ENCODE measurements around the gene SLC44A5.

Gene SLC44A5

DNA sequence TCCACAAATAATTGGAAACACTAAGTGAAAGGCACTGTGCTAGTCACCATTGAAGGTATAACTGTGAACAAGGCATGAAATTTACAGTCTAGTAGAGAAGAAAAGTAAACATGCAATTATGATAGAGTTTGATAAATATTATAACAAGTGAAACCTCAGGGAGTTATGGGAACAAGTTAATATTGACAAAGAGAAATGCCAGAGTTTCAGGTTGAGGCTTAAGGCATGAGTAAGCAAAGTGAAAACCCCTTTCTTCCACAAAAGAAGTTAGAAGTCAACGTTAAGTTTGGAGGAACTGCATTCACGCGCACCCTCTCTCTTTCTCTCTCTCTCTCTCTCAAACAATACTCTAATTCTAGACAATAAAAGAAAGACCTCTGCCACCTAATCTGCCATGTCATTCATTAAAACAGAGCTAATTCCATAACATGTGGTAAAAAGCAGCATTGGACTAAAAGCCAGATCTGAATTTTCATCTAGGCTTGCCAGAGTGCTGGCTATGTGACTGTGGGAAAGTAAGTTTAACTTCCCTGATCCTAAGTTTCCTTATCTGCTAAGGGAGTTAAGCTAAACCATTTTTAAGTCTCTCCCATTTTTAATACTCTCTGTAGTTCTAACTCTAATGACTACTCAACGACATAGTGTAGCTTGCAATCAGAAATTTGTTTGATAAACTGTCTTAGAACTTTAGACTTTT is 22.0 kb downstream of the SLC44A5 start:
- no peak for DNase-seq (ENCODE audit: low read depth, low spot score)

DNA sequence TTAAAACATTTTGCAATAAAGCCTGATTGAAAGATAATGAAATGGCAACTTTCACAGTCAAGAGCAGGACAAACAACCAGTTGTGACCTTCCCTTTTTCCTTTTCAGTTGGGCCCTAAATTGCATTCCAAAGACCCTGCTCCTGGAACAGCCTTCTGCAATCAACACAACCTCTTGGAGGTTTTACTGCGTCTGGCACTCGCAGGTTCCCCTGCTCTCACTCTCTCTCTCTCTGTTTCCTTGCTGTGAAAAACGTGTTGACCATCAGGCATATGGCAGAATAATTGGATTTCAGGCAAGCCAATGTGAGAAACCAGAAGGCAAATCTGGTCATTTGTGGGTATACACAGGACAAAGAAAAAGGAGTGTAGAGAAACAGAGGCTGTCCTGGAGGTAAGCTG is 23.2 kb downstream of the SLC44A5 start:
- DNase-seq (ENCODE audit: low read depth, low spot score): no peak

DNA sequence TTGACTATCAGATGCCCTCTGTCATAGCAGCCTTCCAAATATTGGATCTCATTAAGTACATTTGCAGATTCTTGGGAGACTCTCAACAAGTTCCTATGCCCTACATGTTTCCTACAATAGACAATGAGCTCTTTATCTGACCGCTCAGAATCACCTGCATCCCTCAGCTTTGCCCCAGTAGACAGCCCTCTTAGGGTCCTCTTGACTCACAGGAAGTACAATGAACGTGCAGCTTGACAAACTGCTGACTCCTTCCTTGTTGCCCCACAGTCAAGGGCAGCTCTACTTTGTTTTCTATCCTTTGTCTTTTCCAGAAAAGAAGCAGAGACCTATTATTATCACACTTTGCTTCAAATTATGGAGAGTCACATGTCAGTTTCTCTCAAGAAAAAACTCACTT is 27.6 kb downstream of the SLC44A5 start:
- no peak for DNase-seq (ENCODE audit: low read depth, low spot score)

DNA sequence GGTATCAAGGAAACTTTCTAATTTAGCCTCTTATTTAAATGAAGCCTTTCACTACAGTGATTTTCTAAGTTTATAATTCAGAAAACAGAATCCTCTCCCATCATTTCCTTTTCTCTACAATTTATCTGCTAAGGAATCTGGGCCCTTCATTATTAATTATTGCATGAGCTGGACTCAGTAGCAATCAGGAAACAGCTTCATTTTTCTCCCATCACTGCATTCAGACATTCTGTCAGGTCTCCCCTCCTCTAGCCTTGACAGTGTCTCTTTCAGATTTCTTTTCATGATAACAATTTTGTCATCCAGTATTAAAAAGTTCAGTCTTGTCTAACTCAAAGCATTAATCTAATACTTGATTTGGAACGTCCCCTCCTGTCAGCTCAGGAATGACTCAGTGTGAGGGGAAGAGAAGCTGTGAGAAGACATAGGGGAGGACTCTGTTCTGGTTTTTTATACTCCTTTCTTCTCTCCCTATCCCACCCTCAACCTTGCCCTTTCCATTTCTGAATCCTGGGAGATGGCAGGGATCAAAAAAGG is 28.1 kb downstream of the SLC44A5 start:
- no peak for DNase-seq (ENCODE audit: low read depth, low spot score)

DNA sequence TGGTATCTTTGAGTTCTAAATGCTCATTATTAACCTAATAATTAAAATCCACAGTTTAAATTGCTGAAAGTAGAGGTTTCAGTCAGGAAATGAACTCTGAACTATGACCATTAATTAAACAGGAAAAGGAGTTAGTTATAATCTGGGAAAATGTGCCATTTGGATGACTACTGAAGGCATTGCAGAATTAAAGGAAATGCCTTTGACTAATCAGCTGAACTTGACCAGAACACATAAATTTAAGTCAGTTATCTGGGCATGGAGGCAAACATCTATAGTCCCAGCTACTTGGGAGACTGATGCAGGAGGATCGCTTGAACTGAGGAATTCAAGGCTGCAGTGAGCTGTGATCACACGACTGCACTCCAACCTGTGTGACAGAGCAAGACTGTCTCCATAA is 31.9 kb downstream of the SLC44A5 start:
- no peak for DNase-seq (ENCODE audit: low read depth, low spot score)

DNA sequence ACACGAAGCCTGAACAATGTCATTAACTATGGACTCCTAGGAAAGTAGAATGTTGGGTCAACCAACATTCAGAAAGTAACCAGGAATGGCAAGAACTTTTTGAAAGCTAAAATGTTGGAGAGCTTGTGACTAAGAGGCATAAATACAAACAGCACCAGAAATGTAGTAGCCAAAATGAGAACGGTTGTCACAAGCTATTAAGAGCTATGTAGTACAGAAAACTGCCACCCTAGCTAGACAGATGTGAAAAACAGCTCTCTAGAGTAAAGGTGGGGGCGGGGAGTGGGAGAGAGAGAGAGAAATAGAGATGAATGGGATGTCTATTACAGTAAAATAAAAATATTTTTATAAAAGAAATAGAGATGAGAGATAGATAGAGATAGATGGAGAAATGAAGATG is 35.1 kb downstream of the SLC44A5 start:
- no peak for DNase-seq (ENCODE audit: low read depth, low spot score)

DNA sequence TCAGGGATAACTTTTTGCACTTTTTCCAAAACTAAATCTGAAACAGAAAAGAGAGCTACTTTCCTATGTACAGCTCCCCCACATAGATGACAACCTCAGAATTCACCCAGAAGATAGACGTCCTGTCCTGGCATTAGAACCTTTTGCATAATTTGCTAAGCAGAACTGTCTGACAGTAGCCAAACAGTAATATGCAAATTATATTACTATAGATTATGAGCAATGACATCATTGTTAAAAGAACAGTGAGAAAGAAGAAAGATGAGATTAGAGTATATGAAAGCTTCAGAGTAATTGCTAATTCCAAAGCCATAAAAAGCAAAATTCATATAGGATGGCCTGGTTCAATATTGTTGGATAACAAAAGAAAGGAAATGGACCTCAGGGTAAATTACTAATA is 43.7 kb downstream of the SLC44A5 start:
- no peak for DNase-seq (ENCODE audit: low read depth, low spot score)

DNA sequence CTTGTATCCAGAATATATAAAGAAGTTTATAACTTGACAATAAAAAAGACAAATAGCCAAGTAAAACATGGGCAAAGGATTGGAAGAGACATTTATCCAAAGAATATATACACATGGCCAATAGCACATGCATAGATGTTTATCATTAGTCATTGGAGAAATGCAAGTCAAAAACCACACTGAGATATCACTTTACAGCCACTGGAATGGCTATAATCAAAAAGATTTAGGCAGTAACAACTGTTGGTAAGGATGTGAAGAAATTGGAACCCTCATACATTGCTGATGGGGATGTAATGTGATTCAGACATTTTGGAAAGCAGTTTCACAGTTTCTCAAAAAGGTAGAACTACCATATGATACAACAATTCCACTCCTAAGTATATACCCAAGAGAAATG is 51.1 kb downstream of the SLC44A5 start:
- no peak for DNase-seq (ENCODE audit: low read depth, low spot score)

DNA sequence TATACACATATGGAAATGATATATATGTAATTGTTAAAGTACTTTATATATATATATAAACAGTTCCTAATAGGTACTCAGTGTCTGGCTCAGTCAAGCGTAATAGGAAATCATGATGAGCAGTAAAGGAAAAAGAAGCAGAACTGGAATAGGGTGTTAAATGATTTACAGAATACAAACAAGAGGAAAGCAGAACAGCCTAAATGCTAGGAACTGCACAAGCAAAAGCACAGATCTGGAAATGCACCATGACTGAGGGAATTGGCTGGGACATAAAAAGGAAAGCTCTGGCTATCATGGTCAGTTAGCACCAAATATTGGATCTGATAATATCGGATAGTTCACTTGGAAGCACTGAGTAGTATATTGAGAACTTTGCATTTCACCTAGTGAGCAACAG is 51.8 kb downstream of the SLC44A5 start:
- DNase-seq (ENCODE audit: low read depth, low spot score): no peak

DNA sequence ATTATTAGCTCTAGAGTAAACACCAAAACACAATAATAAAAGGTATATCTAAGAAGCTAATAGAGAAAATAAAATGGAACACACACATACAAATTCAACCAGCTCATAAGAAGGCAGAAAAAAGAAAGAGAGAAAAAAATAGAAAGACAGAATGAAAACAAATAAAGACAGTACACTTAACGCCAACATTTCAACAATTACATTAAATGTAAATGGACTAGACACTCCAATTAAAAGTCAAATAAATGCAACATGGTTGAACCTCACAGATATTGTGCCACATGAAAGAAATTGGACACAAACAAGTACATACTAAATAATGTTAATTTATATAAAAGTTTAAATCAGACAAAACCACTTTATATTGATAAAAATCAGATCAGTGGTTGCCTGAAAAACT is 56.0 kb downstream of the SLC44A5 start:
- DNase-seq (ENCODE audit: low read depth, low spot score): no peak

DNA sequence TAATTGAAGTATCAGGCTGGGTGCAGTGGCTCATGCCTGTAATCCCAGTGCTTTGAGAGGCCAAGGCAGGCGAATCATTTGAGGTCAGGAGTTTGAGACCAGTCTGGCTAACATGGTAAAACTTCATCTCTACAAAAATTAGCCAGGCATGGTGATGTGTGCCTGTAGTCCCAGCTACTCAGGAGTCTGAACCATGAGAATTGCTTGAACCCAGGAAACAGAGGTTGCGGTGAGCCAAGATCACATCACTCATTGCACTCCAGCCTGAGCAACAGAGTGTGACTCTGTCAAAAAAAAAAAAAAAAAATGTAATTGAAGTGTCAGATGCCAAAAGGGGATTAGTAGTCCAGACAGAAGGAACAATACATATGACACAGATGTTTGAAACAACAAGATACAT is 56.7 kb downstream of the SLC44A5 start:
- DNase-seq (ENCODE audit: low read depth, low spot score): no peak

DNA sequence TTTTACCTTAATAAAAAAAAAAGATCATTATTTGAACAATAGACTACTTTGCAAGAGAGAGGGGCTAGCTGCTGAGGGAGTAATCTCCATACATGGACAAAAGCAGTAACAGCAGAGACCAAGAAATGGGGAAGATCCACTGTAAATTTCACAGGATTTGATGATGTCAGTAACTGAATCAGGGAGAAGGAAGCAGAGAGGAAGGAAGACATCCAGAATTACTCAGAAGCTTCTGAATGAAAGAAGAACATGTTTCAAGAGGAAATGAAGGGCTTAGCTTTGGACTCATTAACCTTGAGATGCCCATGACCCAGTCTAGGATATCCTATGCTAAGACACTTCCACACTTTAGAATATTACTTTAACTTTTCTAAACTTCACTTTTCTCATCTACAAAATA is 60.4 kb downstream of the SLC44A5 start:
- no peak for DNase-seq (ENCODE audit: low read depth, low spot score)

DNA sequence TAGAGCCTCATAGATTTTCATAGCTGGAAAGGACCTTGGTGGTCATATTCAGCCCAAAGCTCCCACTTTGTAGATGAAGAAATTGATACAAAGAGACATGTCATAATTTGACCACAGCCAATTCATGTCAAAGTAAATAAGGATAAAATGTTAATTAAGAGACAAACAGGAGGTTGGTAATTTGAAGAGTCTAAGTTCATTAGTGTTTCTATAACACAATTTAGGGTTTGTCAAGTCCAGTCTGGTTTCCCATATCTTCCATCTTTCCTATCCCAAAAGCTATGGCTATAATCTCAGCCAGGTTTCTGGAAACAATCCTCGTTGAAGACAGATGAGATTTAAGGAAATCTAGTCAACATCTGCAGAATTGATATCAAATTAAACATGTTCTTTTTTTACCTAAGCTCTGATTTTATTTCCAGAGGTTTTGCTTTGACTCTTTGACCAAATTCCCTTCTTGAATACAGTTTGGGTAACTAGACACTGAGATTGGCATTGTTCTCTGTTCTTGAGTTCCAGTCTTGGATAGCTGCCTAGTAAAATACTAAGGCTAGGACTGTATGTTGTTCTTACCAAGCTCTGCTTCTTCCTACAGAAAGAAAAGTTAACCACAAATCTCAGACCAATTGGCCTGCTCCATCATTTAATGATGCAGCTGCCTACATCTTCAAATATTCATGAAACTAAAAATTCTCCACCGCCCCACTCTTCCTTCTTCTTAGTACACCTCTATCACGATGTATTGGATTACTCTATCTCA is 62.0 kb downstream of the SLC44A5 start:
- DNase-seq (ENCODE audit: low read depth, low spot score): no peak

DNA sequence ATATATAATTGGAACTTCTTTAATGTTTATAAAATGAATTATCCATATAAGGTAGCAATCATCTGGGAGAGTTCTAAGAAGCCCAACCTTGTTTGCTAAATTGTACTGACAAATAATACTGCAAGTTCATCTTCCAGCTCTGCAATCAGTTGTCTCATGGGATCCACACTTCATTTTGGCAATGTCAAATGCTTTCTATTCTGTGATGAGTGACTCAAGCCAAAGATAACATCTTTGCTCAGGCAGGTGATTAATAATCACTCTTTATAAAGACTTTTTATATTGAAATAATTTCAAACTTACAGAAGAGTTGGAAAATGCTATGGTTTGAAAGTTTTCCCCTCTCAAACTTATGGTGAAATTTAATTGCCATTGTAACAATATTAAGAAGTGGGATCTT is 67.2 kb downstream of the SLC44A5 start:
- no peak for DNase-seq (ENCODE audit: low read depth, low spot score)

DNA sequence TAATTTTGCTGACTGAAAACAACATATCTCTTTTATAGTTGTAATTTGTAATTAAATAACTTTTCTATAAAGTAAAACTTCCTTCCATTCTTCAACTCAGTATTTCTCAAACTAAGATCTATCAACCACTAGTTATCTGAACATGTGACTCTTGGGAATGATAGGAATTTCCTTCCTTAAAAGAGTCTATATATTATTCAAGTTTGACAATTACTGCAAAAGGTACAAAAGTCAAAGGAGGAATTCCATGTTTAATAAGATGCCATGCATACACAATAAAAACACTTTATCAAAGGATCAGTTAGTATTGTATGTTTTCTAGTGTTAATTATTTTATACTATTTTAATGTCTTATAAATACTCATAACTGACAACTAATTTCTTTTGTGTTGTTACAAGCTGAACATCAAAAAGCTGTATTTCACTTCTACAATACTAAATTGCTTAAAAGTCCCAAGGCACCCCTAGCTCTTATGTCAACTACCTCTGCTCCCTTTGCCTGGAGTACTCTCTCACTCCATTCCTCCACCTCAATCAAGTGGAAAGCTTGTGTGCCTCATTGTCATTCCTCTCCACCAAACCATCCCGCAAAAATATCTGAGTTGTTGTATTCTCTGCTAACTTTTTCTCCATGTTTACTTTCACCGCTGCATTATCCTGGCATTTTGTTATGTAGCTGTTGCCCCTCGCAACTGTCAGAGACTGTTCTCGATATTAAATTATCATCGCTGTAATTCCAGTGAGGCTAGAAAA is 67.9 kb downstream of the SLC44A5 start:
- no peak for DNase-seq (ENCODE audit: low read depth, low spot score)

DNA sequence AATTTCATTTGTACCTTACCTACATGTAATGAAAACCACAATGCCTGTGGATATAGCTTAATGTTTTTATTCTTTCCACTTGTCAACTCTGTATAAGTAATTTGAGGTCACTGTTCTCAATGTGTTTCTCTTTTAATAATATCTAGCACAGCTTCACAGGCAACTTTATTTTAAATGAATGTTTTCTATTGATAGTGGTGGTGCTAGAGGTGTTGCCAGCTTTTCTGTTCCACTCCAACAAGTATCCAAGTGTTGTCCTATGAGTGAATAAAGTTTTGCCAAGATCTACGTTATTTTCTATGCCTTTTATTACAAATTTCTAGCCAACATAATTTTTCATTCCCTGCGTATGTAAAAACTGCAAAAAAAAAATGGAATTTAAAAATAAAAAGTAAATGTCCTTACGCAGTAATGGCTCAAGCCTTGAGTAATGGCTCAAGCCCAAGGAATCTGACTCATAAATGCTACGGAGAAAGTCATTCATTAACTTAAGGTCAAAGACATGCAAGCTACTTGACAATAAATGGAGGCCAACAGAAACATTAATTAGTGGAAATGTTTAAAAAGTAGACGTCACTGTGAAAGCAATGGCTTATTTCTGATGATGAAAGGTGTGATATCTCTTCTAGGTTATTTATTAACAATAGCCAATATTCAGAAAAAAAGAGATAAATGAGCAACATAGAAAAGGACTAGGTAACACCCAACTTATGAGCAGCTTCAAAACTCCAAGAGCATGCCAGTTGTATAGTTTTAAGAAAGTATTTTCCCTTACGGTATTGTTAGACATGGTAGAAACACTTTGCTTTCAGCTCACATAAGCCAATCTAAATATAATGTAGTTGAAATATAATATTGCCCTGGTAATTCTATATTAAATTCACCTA is 71.4 kb downstream of the SLC44A5 start:
- no peak for DNase-seq (ENCODE audit: low read depth, low spot score)

DNA sequence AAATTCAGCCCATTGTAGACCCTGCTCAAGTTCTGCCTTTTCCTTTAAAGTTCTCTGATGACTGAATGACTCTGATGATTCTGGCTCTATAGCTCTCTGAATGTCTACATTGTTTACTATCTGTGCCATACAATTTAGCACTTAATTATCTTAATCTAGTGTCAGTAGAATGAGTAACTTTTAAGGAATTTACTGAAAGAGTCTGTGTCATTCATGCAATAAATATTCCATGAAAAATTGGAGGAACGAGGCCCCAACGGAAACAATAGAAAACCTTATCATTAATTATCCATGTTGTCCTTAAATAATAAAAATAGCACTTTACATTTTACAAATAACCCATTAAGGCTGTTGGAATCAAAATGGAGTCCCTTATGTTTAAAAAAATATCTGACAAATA is 77.8 kb downstream of the SLC44A5 start:
- DNase-seq (ENCODE audit: low read depth, low spot score): no peak

DNA sequence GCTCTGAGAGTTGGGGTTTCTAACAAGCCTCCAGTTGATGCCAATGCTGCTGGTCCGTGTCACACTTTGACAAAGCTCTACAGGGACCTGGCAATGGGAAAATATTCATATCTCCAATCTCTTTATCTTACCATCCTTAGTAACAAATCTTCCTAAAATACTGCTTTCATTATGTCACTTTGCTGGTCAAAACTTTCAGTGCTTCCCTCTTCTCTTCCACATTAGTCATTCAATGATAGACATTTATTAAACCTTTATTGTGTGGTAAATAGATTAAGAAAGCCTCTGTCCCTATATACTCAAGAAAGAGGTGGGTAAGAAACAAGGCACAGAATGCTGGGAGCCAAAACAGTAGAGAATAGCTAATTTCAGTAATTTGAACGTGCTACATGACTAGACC is 79.3 kb downstream of the SLC44A5 start:
- no peak for DNase-seq (ENCODE audit: low read depth, low spot score)

DNA sequence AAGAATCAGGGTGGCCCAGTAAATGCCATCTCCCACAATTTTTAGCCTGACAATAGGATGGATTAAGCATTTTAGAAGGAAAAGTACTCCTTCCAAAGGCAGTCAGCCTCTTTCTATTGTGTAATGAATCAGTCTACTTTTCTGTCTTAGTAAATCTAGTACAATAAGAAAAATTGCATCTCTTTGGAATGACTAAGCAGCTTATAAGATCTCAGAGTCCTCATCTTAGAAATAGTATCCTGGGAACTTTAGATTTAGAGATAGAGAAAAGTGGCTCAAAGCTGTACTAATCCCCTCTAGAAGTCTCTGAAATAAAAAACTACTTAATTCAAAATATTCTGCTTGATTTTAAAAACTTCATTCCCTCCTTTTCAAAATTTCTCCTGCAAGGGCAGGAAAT is 81.4 kb downstream of the SLC44A5 start:
- no peak for DNase-seq (ENCODE audit: low read depth, low spot score)

DNA sequence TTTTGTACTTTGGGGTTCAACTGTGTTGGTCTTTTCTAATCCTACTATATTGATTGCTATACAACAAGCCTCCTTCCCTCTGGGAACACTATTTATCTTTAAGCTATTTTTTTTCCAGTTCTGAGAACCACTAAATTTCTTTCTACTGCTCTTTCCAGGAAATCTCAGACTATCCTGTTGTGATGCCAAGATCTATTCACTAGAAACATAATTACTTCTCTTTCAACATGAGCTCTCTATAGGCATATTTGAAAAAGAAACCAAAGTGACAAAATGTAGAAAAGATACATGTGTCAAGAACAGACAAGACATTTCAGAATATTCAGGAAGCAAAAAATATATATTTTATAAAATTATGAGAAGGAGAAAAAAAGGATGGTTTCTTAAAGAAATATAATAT is 82.9 kb downstream of the SLC44A5 start:
- DNase-seq (ENCODE audit: low read depth, low spot score): no peak

DNA sequence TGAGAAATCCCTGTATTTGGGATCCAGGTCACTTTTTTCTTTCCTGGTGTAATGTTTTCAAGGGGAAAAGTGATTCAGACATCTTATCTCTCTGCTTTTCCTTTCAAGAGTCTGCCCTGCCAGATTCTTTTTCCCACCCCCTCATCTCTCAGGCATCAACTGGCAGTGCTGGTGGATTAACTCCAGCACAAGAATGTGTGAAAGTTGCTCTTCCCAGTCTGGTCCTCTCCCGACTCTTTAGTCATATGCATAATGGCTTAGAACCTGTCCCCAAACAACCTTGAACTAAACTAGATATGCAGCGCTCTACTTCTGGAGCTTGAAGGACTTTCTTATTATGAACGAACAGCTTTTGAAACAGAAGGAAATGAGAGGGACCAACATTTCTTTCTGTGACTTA is 88.5 kb downstream of the SLC44A5 start:
- DNase-seq (ENCODE audit: low read depth, low spot score): no peak

DNA sequence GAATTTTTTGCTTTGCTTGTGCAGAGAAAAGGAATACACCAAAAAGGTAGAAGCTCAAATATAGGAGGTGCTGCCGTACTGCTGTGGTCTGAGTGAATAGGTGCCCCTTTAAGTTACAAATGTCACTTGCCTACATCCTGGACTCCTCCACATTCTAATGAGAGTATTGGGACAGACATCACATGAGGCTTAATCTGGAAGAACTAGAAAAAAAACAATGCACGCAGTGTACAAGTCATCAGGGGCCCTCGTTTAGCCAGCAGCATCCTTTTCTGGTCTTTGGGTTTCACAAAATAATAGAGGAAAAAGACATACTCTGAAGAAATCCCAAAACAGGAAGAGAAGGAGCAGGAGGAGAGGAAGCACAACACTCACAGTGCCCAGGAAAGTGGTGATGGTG is 89.3 kb downstream of the SLC44A5 start:
- DNase-seq (ENCODE audit: low read depth, low spot score): no peak

Measured in brain pericyte (primary cell).